Liver (tissue), 3 donors: ENCODE data around the gene SIDT2.

Experiments used
- CTCF ChIP-seq: fragments of 150-350 bp; IDR thresholded peaks from 2 replicates; pipeline ENCODE4 v1.5.1; 2017; ENCODE audit warnings: improper control_type of control experiment, low read depth, low read length; ENCODE audit not compliant: missing input control
- FOXA1 ChIP-seq: IDR thresholded peaks from 2 replicates; pipeline ENCODE4 v1.6.1; 2016; ENCODE audit warnings: antibody characterized with exemption
- GABPA ChIP-seq, 2 donors: IDR thresholded peaks in 1 of 2; conservative IDR thresholded peaks in 1 of 2; 2 replicates each; pipeline ENCODE4 v1.6.1; 2016; ENCODE audit warnings: antibody characterized with exemption in 2 of 2, mild to moderate bottlenecking in 1 of 2, moderate library complexity in 1 of 2
- JUND ChIP-seq, 2 donors: IDR thresholded peaks; 2 replicates each; pipeline ENCODE4 v1.6.1; 2016; ENCODE audit warnings: antibody characterized with exemption in 2 of 2
- TAF1 ChIP-seq: conservative IDR thresholded peaks from 2 replicates; pipeline ENCODE4 v1.6.1; 2016; ENCODE audit warnings: antibody characterized with exemption, mild to moderate bottlenecking
- donor health status: healthy.
- donor health status: healthy.

- TF ChIP-seq CTCF (no peak), JUND (IDR thresholded peaks at IDR 0.05) (no peak), FOXA1 (no peak), TAF1 (no peak), GABPA (IDR thresholded peaks at IDR 0.05 in 1 of 2, conservative IDR thresholded peaks at IDR 0.05 in 1 of 2) (no peak)
Measured at GRCh38 chr11:117205211-117205818, 26.8 kb downstream of the SIDT2 start.
